ENCODE data around the gene NEDD4. TPM values are rescaled to one million over a fixed set of nuclear protein-coding genes. Genes with fewer than 3 reads are reported as not detected.
"Not testable (repeated sequence)": the region's sequence is repeated elsewhere in the genome, so short reads cannot be mapped to it uniquely, and the experiment has no call there.

NEDD4 gene
- polyA plus RNA-seq, 4 donors: 14.9 to 17.5 (median 15.9) TPM

- DNase-seq (ENCODE audit: low read depth in 4 of 4, low spot score in 3 of 4): no peak
Observed at GRCh38 chr15:55900019-55900418, 93.4 kb downstream of the NEDD4 start.

DNA sequence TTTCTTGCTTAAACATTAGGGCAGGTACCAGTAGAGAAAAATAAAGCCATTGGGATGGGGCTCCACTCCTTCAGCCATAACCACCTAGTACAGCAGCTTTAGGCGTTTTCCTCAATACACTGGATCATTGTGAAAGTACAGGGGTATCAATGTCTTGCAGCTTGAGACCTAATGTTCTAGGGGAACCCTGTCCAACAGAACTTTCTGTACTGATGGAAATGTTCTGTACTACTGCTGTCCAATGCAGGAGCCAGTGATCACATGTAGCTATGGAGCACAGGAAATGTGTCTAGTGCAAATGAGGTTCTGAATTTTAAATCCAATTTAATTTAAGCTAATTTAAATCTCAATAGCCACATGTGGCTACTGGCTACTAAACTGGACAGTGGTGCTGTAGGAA lies 93.9 kb downstream of the NEDD4 start:
- DNase-seq (ENCODE audit: low read depth in 4 of 4, low spot score in 3 of 4): no peak

GRCh38 chr15:55897560-55898336 lies 95.7 kb downstream of the NEDD4 start:
- DNase-seq (ENCODE audit: low read depth in 4 of 4, low spot score in 3 of 4): peak in 1 of 4 donors; percentile 22

- DNase-seq (ENCODE audit: low read depth in 4 of 4, low spot score in 3 of 4): no peak
Observed at GRCh38 chr15:55894399-55894965, 98.9 kb downstream of the NEDD4 start.

GRCh38 chr15:55893852-55894251 lies 99.6 kb downstream of the NEDD4 start:
- no peak for DNase-seq (ENCODE audit: low read depth in 4 of 4, low spot score in 3 of 4)

GRCh38 chr15:55891196-55891595 lies 102.2 kb downstream of the NEDD4 start:
- no peak for DNase-seq (ENCODE audit: low read depth in 4 of 4, low spot score in 3 of 4)

DNA sequence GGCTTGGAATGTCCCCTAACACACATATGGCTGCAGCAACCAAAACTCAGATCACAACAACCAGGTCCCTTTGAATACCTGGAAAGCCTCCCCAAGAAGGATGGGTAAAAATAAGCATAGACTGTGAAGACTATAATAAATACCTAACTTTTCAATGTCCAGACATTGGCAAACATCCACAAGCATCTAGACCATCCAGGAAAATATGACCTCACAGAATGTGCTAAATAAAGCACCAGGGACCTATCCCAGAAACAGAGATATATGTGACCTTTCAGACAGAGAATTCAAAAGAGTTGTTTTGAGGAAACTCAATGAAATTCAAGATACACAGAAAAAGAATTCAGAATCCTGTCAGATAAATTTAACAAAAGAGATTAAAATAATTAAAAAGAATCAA lies 109.2 kb downstream of the NEDD4 start:
- no peak for DNase-seq (ENCODE audit: low read depth in 4 of 4, low spot score in 3 of 4)

GRCh38 chr15:55879181-55879580 lies 114.2 kb downstream of the NEDD4 start:
- DNase-seq (ENCODE audit: low read depth in 4 of 4, low spot score in 3 of 4): no peak

- no peak for DNase-seq (ENCODE audit: low read depth in 4 of 4, low spot score in 3 of 4)
Observed at GRCh38 chr15:55873024-55873720, 120.2 kb downstream of the NEDD4 start.

DNA sequence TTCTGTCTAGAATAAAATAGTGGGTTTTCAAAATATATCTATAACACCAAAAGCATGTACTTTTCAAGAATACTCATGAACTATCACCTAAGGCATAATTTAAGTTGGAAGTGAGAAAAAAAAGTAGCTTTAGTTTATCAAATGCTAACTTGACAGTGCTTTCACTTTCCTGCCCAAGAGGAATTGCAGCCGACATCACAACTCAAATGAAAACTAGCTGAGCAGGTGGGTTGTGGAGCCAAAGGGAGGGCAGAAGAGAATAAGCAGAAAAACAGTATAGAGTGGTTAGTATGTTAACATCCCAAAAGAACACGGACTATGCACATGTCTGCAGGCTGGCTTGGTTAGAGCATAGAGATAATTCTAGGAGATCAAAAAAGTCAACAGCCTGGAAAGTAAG lies 120.9 kb downstream of the NEDD4 start:
- DNase-seq (ENCODE audit: low read depth in 4 of 4, low spot score in 3 of 4): no peak

DNA sequence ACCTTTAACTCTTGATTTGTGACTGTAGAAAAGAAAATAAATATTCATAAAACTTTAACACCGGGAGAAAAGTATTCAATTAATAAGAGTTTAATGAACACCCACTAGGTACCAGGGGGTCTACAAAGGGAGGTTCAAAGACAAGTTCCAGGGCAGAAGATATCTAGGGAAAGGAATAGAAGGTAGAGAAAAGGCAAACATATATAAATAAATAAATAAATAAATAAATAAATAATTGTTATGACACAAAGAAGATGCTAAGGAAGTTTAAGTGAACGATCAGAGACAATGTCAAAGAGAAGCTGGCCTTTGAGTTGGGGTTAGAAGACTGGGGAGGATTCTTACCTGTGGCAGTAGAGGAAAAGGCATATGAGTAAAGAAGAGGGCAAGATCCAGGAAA lies 123.8 kb downstream of the NEDD4 start:
- DNase-seq (ENCODE audit: low read depth in 4 of 4, low spot score in 3 of 4): no peak

- no peak for DNase-seq (ENCODE audit: low read depth in 4 of 4, low spot score in 3 of 4)
Observed at GRCh38 chr15:55868707-55869106, 124.7 kb downstream of the NEDD4 start.

- not testable (repeated sequence) for DNase-seq (ENCODE audit: low read depth in 4 of 4, low spot score in 3 of 4)
Observed at GRCh38 chr15:55868291-55868690, 125.1 kb downstream of the NEDD4 start.

DNA sequence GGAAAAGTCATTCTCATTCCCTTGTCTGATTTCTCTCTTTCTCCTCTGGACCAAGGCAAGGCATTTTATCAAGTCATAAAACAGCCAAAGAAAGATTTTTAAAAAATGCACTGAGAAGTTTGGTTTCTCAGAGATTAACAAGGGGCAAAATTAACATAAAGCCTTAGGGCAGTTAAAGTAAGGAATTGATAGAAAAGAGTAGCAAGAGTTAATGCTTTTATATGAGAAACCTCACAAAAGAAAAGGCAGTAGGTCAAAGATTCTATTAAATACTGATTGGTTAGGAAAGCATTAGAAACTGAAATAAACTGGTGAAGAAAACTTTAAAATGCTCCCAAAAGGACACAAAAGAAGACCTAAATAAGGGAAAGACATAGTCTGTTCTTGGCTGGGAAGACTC lies 129.5 kb downstream of the NEDD4 start:
- no peak for DNase-seq (ENCODE audit: low read depth in 4 of 4, low spot score in 3 of 4)

DNA sequence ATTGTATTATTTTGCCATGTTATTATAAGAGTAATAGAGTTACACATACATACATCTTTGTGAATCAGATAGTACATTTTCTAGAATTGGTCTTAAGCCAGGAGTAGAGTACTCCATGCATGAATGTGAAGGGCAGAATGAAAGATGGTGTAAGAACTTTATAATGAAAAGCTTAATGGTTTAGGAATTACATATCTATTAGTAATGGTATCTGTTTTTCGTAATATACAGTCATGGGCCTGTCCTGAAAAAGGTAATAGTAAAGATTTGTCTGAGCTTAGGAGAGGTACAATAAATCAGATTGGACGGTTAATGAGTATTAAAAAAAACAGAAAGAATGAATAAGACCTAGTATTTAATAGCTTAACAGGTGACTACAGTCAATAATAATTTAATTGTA lies 132.3 kb downstream of the NEDD4 start:
- DNase-seq (ENCODE audit: low read depth in 4 of 4, low spot score in 3 of 4): no peak

DNA sequence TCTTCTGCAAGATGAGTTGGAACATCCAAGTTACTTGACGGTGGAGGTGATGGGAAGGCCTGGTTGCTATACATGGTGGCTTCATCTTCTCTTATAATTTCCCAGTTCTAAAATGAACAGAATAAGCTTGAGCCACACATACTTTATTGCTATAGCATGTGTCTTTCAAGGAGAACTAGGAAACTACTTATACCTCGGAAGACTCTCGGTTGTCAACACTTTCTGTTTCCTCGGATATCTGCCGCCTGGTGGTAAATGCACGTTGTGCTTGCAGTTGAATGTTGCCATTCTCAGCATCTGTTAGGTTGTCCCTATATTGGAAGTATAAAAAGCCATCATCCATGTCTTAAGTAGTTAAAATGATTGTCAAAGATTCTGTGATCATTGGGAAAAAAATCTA lies 132.9 kb downstream of the NEDD4 start:
- DNase-seq (ENCODE audit: low read depth in 4 of 4, low spot score in 3 of 4): no peak

DNA sequence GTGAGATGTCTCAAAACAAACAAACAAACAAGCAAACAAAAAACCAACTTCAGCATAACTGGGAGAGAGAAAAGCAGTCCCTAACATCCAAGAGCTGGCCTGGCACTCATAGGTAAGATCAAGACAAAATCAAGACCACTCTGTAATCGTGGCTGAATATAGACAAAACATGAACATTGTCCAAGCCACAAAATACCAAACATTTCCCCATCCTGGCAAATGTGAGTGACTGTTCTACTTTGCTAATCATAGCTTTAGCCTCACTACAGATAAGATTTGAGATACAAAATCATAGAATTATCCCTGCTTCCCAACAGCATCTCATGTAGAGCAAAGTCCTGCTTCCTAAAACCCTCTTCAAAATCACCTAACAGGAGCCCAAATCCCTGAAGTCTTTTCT lies 133.7 kb downstream of the NEDD4 start:
- DNase-seq (ENCODE audit: low read depth in 4 of 4, low spot score in 3 of 4): no peak

GRCh38 chr15:55858661-55859060 lies 134.8 kb downstream of the NEDD4 start:
- no peak for DNase-seq (ENCODE audit: low read depth in 4 of 4, low spot score in 3 of 4)

DNA sequence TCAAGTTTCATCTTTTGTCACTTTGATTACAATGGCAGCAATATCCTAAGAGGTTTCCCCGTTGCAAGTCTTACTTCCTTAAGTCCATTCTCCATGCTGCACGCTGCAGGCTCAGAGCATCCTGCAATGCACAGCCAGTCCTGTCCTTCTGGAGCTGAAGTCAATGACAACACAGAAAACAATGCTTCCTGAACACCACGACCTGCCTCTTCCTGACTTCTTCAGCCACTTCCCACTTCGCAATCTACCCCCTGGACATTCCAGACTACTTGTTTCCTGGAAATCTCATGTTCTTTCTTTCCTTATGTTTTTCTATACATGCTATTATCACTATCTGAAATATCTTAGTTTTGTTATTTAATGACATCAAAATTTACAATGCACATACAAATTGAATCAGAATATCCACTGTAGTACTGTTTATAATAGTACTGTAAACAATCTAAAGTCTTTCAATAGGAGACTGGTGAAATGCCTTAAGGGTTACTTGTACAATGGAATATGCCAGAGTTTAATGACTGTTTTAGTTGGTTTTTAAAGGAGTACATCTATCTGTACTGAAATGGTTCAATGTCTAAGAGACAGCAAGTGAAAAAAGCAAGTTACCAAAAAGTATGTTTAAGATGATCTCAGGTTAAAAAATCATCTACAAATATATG lies 136.8 kb downstream of the NEDD4 start:
- no peak for DNase-seq (ENCODE audit: low read depth in 4 of 4, low spot score in 3 of 4)

- no peak for DNase-seq (ENCODE audit: low read depth in 4 of 4, low spot score in 3 of 4)
Observed at GRCh38 chr15:55853134-55853533, 140.3 kb downstream of the NEDD4 start.

DNA sequence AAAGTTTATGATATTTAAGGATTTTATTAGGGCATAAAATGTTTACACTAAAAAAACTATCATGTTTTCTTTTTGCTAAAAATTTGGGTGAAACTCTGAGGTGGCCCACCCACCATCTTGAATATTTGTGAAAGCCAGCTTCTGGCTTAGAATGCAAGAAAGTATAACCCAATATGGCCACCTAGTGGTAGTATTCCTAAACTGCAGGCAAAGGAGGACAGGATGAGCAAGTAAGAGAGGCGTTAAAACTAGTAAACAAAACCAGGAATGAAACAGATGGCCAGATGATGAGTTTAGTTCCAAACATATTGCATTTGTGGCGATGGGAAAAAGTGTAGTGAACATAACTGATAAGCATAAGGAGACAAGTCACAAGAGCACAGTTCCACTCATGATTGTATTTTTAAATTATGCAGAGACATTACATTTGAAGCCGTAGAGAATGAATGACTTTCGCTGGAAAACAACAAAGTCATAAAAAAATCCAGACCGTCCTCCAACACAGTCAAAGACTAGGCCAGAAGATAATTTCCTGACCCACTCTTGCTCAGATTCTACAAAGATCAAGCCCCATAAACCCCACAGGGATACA lies 147.2 kb downstream of the NEDD4 start:
- peak; percentile 48 to 74 (median 70) for DNase-seq (ENCODE audit: low read depth in 4 of 4, low spot score in 3 of 4)

All from left renal pelvis (tissue), 4 donors.